Measurements from ENCODE around the gene TCF23. TPM values are rescaled to one million over a fixed set of nuclear protein-coding genes. Genes with fewer than 3 reads are reported as not detected.

Gene TCF23
- total and polyA plus RNA-seq, 2 of the 8 experiments (the other 6 are each of a cell fraction or from before 2014, with no cell fraction given): 0.02 TPM; not detected in 1

DNA sequence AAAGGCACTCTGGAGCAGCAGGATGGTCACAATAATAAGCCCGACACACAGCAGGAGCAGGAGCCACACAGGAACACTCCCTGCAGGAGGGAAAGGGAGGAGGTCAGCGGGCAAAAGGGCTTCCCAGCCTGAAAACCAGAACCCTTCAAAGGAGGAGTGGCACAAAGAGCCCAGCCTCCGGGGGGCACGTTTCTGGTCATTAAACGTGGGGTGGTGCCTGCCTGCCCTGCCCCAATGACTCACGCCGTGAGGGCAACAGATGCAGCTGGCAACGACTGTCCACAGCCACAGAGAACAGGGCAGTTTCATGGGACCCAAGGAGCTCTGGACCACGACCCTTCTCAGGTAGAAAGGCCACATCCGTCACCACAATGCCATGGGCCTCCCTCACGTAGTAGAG is 17.4 kb upstream of the TCF23 start:
- Histone ChIP-seq H3K9me3 (ENCODE audit: insufficient read depth in 2 of 2, low read depth in 1 of 2, low read length in 1 of 2) (no peaks in the 10 kb centered on the region), H2BK120ac (replicated peaks; ENCODE audit: low read depth, low read length) (no peak overlapping the region), H3K79me1 (ENCODE audit: low read depth, low read length) (peaks cover 4% of the 10 kb centered on the region), H3K79me2 (ENCODE audit: control insufficient read depth in 1 of 2, insufficient read depth in 2 of 2, low read length in 2 of 2) (peaks cover 0 to 15% of the 10 kb centered on the region in 2 experiments; a peak in 2 of 4 replicates), H2AK5ac (ENCODE audit: low read depth, low read length) (no peak overlapping the region), H4K8ac (ENCODE audit: extremely low read depth, insufficient read depth, low read length) (no peak overlapping the region; the same call in 1 of the 2 replicates), H3K56ac (replicated peaks; ENCODE audit: insufficient read length, low read depth, low read length) (no peak overlapping the region), H3K36me3 (ENCODE audit: control insufficient read depth in 2 of 4, insufficient read depth in 4 of 4, low read length in 3 of 4) (peaks cover 2 to 26% (median 16%) of the 10 kb centered on the region in 4 experiments; a peak in 6 of 8 replicates), H3K27ac (ENCODE audit: low read depth, low read length) (no peak overlapping the region), H3K23ac (ENCODE audit: insufficient read length) (no peak overlapping the region), H2BK15ac (ENCODE audit: low read length) (no peak overlapping the region), H3K23me2 (ENCODE audit: low read depth, low read length) (peaks cover 2% of the 10 kb centered on the region; the same call in 1 of the 2 replicates), H3K4me1 (replicated peaks in 1 of 4; ENCODE audit: control insufficient read depth in 3 of 4, insufficient read depth in 4 of 4, low read length in 3 of 4) (peaks cover 0 to 4% (median 3%) of the 10 kb centered on the region in 4 experiments; a peak in 5 of 7 replicates), H4K20me1 (replicated peaks in 1 of 2; ENCODE audit: control insufficient read depth in 1 of 2, insufficient read depth in 2 of 2, low read length in 2 of 2) (peaks cover 8 to 14% of the 10 kb centered on the region in 2 experiments), H3K4ac (replicated peaks; ENCODE audit: insufficient read length, low read depth, low read length) (no peak overlapping the region), H2BK12ac (ENCODE audit: low read depth, low read length) (no peak overlapping the region), H3K4me3 (ENCODE audit: extremely low read depth in 1 of 4, insufficient read depth in 2 of 4, low read depth in 3 of 4, low read length in 4 of 4) (no peak overlapping the region), H3K9ac (replicated peaks in 1 of 4; ENCODE audit: extremely low read depth in 1 of 4, low read depth in 3 of 4, low read length in 3 of 4) (no peak overlapping the region), H4K91ac (replicated peaks; ENCODE audit: insufficient read length, low read length) (no peak overlapping the region), H3K18ac (ENCODE audit: extremely low read depth, low read length) (no peak overlapping the region), H2BK5ac (ENCODE audit: low read depth, low read length) (no peak overlapping the region), H3K4me2 (ENCODE audit: insufficient read depth in 1 of 2, low read depth in 2 of 2, low read length in 2 of 2) (no peak overlapping the region), H3K27me3 (replicated peaks in 1 of 4; ENCODE audit: control insufficient read depth in 3 of 4, extremely low read depth in 1 of 4, insufficient read depth in 3 of 4, low read length in 3 of 4) (no peaks in the 10 kb centered on the region; a peak in 2 of 7 replicates), H2BK20ac (ENCODE audit: low read length) (no peak overlapping the region), H4K5ac (ENCODE audit: insufficient read length, low read depth, low read length) (no peak overlapping the region), H2AFZ (ENCODE audit: low read length) (no peak overlapping the region), H3K14ac (ENCODE audit: insufficient read length) (no peak overlapping the region)
- ChIA-PET POLR2A (ENCODE audit: partially characterized antibody) (interaction anchor here (0.8 to 1.8 kb wide), 3 partner anchors 8 to 67 kb away, joined by 3 to 9 read pairs (median 3); partner anchors contain the start of gene ABHD1), CTCF (ENCODE audit: partially characterized antibody) (interaction anchor here (0.6 to 4.1 kb wide), 10 partner anchors 12 to 161 kb away, joined by 3 to 26 read pairs (median 4); partner anchors contain the start of gene TCF23)
- DNase-seq (ENCODE audit: low read depth in 1 of 2, low spot score in 2 of 2) (no peak), FAIRE-seq (no peak)
- 83% methylated on average over 11 of the region's 11 CpGs; no CpG with 5 or more reads in 1 of the 2 experiments for WGBS, 2 experiments (ENCODE audit: extremely low coverage in 1 of 2, insufficient coverage in 1 of 2, insufficient read length in 1 of 2, insufficient replicate concordance in 2 of 2, low coverage in 1 of 2, low lambda C conversion rate in 2 of 2, missing lambda C conversion rate in 1 of 2)
- TF ChIP-seq, protein P1, sequence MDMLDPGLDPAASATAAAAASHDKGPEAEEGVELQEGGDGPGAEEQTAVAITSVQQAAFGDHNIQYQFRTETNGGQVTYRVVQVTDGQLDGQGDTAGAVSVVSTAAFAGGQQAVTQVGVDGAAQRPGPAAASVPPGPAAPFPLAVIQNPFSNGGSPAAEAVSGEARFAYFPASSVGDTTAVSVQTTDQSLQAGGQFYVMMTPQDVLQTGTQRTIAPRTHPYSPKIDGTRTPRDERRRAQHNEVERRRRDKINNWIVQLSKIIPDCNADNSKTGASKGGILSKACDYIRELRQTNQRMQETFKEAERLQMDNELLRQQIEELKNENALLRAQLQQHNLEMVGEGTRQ (IDR thresholded peaks at IDR 0.05; ENCODE audit: low read length): no peak
- TF ChIP-seq FOSL1 (IDR thresholded peaks at IDR 0.05; ENCODE audit: insufficient read depth, low read depth, low read length) (no peak), HDAC6 (IDR thresholded peaks at IDR 0.05; ENCODE audit: low read depth, low read length) (no peak), CEBPB (IDR thresholded peaks at IDR 0.05; ENCODE audit: low read depth, low read length) (no peak), EGR1 (IDR thresholded peaks at IDR 0.05; ENCODE audit: borderline replicate concordance, low read depth, low read length) (no peak), NRF1 (IDR thresholded peaks at IDR 0.05; ENCODE audit: low read depth, low read length) (no peak), RBBP5 (IDR thresholded peaks at IDR 0.05; ENCODE audit: borderline replicate concordance, low read depth, low read length) (no peak), MAFK (IDR thresholded peaks at IDR 0.05; ENCODE audit: low read depth, low read length) (no peak)
- TF ChIP-seq, protein P2, sequence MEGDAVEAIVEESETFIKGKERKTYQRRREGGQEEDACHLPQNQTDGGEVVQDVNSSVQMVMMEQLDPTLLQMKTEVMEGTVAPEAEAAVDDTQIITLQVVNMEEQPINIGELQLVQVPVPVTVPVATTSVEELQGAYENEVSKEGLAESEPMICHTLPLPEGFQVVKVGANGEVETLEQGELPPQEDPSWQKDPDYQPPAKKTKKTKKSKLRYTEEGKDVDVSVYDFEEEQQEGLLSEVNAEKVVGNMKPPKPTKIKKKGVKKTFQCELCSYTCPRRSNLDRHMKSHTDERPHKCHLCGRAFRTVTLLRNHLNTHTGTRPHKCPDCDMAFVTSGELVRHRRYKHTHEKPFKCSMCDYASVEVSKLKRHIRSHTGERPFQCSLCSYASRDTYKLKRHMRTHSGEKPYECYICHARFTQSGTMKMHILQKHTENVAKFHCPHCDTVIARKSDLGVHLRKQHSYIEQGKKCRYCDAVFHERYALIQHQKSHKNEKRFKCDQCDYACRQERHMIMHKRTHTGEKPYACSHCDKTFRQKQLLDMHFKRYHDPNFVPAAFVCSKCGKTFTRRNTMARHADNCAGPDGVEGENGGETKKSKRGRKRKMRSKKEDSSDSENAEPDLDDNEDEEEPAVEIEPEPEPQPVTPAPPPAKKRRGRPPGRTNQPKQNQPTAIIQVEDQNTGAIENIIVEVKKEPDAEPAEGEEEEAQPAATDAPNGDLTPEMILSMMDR (IDR thresholded peaks at IDR 0.05; ENCODE audit: control extremely low read depth in 1 of 3, insufficient read depth in 1 of 3, low read depth in 1 of 3, low read length in 3 of 3): no peak
